HG02870 (cell line): Measurements from ENCODE around the gene KLRF1.
A peak's percentile ranks its signal among the peaks of the same experiment; 100 is the strongest.

Experiments
- ATAC-seq: cut with Tn5 transposase; IDR thresholded peaks from one replicate; pipeline ENCODE4 v1.9.1; 2021; ENCODE audit warnings: mild to moderate bottlenecking, moderate library complexity; ENCODE audit not compliant: unreplicated experiment

Gene KLRF1

GRCh38 chr12:9808504-9808903, 18.8 kb upstream of the KLRF1 start:
- no peak for ATAC-seq

GRCh38 chr12:9809338-9809737, 17.9 kb upstream of the KLRF1 start:
- no peak for ATAC-seq

DNA sequence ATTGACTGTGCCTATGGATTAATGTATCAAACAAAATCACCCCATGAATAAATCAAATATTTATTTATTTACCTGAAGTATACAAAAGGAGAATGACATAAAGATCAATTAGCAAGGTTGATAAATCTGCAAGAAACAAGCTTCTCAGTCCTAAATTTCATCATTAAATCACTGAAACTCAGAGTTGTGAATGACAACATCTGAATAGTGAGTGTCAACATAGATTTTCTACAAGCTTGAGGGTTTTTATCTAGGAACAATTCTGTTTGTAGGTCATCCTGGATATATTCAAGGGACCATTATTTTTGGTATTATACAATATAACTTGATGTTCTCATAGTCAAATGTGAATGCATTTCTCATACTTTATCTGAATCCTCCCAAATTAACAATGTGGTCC, 17.4 kb upstream of the KLRF1 start:
- no peak for ATAC-seq

- ATAC-seq, result no peak
Observed at GRCh38 chr12:9810671-9811070, 16.6 kb upstream of the KLRF1 start.

DNA sequence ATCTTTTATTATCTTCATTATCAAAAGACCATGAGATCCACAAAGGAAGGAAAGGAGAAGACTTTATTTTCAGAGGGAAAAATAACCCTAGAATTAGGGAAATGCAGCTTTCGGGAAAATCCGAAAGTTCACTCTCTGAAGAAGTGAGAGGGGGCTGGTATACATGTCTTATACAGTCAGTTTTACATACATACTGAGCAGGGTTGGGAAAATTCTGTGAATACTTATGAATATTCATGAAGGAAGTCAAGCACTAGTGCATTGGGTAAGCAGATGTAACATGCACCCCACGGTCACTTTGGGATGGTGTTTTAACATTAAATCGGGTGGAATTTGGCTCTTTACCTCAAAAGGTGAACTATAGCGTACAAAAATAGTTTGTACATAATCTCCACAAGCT, 15.7 kb upstream of the KLRF1 start:
- no peak for ATAC-seq

DNA sequence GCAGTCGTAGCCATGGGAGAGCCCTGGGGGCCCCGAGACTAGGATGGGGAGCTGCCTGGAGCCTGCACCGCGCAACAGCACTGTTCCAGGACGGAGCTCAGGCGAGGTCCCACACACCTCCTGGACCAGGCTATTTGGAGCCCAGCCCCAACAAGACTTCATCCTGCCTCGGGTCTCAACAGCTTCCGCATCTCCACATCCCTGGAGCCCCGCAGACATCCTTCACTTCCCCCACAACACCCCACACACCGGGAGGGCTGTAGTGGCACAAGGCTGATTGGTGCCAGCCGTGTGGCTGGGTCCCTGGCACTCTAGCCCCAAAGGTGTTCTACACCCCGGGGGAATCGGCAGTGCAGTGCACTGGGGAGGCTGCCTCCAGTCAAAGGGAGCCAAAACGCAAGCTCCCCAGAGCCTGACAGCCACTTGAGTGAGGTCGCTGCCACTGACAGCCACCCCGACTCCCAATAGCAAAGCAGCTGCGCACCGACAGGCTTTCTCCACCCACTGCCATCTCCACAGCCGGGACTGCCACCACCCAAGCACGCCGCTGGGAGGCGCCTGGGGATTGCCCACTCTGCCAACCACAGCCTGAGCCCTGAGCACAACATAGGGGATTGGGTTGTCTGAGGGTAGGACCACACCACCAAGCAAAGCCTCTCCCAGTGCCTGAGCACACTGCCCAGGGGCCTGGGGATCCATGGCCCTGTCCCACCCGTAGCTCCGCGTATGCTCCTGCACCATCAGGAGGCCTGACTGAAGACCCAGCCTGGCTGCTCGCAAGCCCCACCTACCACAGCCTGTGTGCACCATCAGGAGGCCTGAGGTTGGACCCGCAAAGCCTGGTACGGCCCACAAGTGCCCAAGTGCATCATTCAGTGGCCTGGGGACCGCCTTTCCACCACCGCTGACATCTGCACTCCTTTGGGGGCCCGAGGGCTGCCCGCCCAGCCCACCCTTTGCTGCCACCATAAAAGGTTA, 13.2 kb upstream of the KLRF1 start:
- peak; percentile 87 for ATAC-seq

DNA sequence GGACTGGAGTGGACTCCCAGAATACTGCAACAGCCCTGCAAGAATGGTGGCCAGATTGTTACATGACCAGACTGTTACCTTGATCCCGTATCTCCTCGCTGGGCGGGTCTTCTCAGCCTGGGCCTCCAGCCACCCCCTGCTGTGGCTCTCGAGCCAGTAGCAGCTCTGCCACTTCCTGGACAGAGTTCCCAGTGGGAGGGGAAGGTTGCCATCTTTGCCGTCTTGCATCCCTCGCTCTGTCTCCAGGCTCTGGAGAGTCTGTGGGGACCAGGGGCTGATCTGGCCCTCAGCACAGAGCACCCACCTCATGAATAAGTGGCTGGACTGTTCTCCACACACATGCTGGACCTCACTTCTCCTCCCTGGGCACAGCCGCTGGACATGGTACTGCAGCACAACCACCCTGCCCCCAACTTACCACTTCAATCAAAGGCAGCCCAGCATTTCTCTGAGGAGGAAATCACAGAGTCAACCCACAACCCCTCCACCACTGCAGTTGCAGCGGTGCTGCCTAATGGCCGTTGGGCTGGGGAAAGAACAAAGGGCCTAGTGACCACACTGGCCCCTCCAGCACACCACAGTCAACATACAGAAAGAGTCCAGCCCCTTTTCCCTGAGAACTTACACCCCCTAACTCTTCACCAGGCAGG, 6.9 kb upstream of the KLRF1 start:
- no peak for ATAC-seq

GRCh38 chr12:9829483-9829882, 2.2 kb downstream of the KLRF1 start:
- no peak for ATAC-seq

- no peak for ATAC-seq
Observed at GRCh38 chr12:9829982-9830381, 2.7 kb downstream of the KLRF1 start.

GRCh38 chr12:9831720-9832119, 4.4 kb downstream of the KLRF1 start:
- ATAC-seq, result no peak

GRCh38 chr12:9843407-9843806, 16.1 kb downstream of the KLRF1 start:
- no peak for ATAC-seq

DNA sequence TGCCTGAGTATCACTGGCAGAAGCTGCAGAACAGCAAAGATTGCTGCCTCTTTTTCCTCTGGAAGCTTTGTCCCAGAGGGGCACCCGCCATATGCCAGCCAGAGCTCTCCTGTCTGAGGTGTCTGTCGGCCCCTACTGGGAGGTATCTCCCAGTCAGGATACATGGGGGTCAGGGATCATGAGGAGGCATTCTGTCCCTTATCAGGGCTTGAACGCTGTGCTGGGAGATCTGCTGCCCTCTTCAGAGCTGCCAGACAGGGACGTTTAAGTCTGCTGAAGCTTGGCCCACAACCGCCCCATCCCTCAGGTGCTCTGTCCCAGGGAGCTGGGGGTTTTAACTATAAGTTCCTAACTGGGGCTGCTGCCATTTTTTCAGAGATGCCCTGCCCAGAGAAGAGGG, 21.6 kb downstream of the KLRF1 start:
- ATAC-seq, result no peak

DNA sequence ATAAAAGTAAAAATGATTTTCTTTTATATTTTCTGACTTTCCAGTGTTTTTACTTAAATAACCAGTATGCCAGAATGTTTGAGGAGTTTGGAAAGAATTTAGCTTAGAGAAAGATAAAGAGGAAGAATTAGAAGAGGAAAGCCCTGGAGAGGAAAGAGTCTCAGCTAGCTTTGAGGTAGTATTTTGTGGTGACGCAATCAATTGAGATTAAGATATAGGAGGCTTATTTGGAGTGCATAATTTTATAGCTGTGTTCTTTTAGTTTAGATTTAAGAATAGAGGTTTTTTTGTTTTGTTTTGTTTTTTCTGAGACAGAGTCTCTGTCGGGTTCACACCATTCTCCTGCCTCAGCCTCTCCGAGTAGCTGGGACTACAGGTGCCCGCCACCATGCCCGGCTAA, 23.8 kb downstream of the KLRF1 start:
- no peak for ATAC-seq

DNA sequence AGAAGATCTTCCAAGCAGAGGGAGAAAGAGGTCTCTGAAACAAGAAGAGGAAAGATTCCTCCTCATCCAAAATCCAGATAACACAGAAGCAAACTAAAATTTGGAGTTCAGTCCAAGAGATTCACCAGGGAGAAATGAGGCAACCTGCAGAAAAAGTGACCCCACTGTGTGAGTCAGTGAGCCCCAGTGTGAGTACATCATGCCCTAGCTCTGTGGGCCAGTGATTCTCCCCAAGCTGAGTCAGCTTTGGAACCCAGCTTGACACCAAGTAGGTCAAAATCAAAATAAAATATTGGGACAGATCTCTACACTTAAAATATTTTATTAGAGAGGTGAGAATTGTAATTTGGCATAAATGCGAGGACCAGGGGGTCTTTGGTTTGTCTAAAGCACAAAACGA, 24.6 kb downstream of the KLRF1 start:
- no peak for ATAC-seq

- no peak for ATAC-seq
Observed at GRCh38 chr12:9856151-9856550, 28.9 kb downstream of the KLRF1 start.

DNA sequence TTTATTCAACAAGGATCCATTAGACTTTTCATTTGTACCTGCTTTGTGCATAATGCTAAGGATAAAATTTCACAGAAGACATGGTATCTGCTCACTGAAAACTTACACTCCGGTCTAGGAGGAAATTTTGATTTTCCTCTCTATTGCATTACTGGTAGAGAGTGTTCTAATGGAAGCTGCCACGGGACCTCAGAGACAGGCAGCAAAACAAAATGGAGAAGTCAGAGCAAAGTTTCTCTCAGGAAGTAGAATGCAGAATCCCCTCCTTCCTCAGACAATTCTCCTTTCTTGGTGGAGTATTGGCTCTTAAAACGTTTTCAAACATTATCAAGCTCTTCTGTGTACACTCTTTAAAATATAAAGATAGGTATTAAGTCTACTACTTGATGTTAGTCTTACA, 29.6 kb downstream of the KLRF1 start:
- no peak for ATAC-seq

DNA sequence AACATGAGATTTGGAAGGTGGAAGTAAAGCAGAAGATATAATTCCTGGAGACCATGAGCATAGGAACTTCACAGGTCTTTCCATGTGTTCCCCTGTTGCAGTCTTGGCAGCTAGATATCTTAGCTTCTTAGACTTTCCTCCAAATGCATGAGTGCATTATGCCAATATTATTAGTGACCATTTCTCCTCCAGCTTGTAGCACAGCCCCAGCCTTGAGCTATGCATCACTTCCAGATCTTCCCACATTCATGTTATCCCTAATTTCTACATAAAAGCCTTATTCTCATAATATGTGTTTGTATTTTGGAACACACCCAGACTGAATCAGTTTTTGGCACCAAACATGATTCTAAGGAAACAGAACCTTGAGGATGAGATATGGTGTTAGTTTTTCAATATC, 30.9 kb downstream of the KLRF1 start:
- ATAC-seq, result no peak

GRCh38 chr12:9864913-9865675, 37.8 kb downstream of the KLRF1 start:
- no peak for ATAC-seq

DNA sequence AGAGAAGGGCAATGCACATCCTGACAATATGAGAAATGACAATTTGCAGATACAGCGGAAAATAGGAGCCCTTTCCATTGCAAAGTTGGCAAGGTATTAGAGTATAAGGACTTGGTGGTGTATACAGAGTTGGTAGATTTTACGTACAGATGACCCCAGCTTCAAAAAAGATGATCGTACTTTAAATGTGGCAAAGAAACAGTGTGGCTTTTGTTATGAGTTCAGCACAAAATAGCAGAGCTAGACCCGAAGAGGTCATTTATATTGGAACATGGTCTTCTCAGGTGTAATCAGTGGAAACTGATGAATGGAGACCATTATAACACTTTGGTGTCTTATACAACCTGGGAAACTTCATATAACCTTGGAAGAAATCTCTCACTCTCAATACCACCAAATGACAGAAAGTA, 39.6 kb downstream of the KLRF1 start:
- ATAC-seq, result no peak

GRCh38 chr12:9867531-9867930, 40.2 kb downstream of the KLRF1 start:
- no peak for ATAC-seq

GRCh38 chr12:9868311-9868801, 41.1 kb downstream of the KLRF1 start:
- ATAC-seq, result no peak
